ENCODE results near the gene HYAL3. TPM values are rescaled to one million over a fixed set of nuclear protein-coding genes. Genes with fewer than 3 reads are reported as not detected.
"Not testable (repeated sequence)": the region's sequence is repeated elsewhere in the genome, so short reads cannot be mapped to it uniquely, and the experiment has no call there.

HYAL3 gene
- total RNA-seq, 2 donors from 2014 or later = 0.99 to 2.3 TPM

- TF ChIP-seq POLR2A (IDR thresholded peaks at IDR 0.05) (no peak), CTCF (IDR thresholded peaks at IDR 0.05) (no peak)
- DNase-seq = no peak
- H3K9me3 ChIP-seq = no peaks in the 10 kb centered on the region
- no peaks in the 10 kb centered on the region for H3K36me3 ChIP-seq (replicated peaks in 1 of 2; ENCODE audit: insufficient read depth in 1 of 2, low read depth in 2 of 2)
- ATAC-seq = no peak
- no peak overlapping the region for H3K4me3 ChIP-seq
- intact Hi-C loops (cut with DNase I) = no loop called here
- no peaks in the 10 kb centered on the region for H3K27me3 ChIP-seq
- peaks cover 73% of the 10 kb centered on the region for H3K4me1 ChIP-seq
- H3K27ac ChIP-seq = peak overlapping the region; percentile 93 to 97 (median 94)
- 70% methylated on average over 6 of the region's 6 CpGs for WGBS, 2 donors
Measured at GRCh38 chr3:50263478-50264382, 35.5 kb downstream of the HYAL3 start.

- ATAC-seq (no peak), DNase-seq (no peak)
- H3K27ac ChIP-seq = peak overlapping the region in 2 of 4 donors; percentile 94 to 97
- intact Hi-C loops (cut with DNase I) = no loop called here
- H3K36me3 ChIP-seq (replicated peaks in 1 of 2; ENCODE audit: insufficient read depth in 1 of 2, low read depth in 2 of 2) = peaks cover 0 to 2% of the 10 kb centered on the region in 2 donors
- TF ChIP-seq POLR2A (IDR thresholded peaks at IDR 0.05) = no peak
- no peak for TF ChIP-seq CTCF (IDR thresholded peaks at IDR 0.05)
- WGBS, 2 donors = 65 to 87% methylated on average over 3 to 7 of the region's 7 CpGs
- H3K4me3 ChIP-seq = no peak overlapping the region
- no peaks in the 10 kb centered on the region for H3K9me3 ChIP-seq
- no peaks in the 10 kb centered on the region for H3K27me3 ChIP-seq
- H3K4me1 ChIP-seq = peaks cover 64% of the 10 kb centered on the region
Measured at GRCh38 chr3:50262778-50263177, 36.4 kb downstream of the HYAL3 start.

GRCh38 chr3:50262200-50262599 is 37.0 kb downstream of the HYAL3 start:
- H3K27me3 ChIP-seq; intact Hi-C loops (cut with DNase I); H3K36me3 ChIP-seq (replicated peaks in 1 of 2; ENCODE audit: insufficient read depth in 1 of 2, low read depth in 2 of 2); DNase-seq; H3K4me3 ChIP-seq; ATAC-seq; H3K9me3 ChIP-seq: not testable (repeated sequence)
- Histone ChIP-seq H3K27ac (peak overlapping the region in 3 of 4 donors; percentile 93 to 94 (median 93)), H3K4me1 (peaks cover 58% of the 10 kb centered on the region)
- WGBS, 2 donors = 97 to 98% methylated on average over 4 of the region's 4 CpGs

DNA sequence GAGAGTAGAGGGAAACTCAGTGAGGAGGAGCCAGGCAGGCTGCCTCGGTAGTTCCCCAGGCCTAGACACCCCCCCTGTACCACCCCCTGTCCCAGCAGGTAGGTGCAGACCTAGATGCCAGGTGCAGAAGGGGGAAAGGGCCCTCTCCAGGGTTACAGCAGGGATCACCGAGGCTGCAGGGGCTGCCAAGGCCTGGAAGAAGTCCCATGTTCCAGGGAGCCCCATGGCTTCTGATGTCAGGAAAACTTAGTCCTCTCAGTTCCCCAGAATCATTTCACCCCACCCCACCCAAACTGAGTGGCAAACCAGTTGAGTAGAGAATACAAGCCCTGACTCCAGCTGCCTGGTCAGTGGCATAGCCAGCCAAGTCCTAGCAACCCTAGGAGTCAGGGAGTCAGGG is 37.7 kb downstream of the HYAL3 start:
- DNase-seq (no peak), ATAC-seq (no peak)
- Histone ChIP-seq H3K36me3 (replicated peaks in 1 of 2; ENCODE audit: insufficient read depth in 1 of 2, low read depth in 2 of 2) (peaks cover 4 to 10% of the 10 kb centered on the region in 2 donors), H3K4me3 (no peak overlapping the region), H3K27ac (peak overlapping the region in 3 of 4 donors; percentile 93 to 94 (median 93)), H3K27me3 (no peaks in the 10 kb centered on the region), H3K9me3 (no peaks in the 10 kb centered on the region), H3K4me1 (peaks cover 51% of the 10 kb centered on the region)
- intact Hi-C loops (cut with DNase I) = no loop called here
- 51 to 68% methylated on average over 2 of the region's 2 CpGs for WGBS, 2 donors
- no peak for TF ChIP-seq POLR2A (IDR thresholded peaks at IDR 0.05)
- TF ChIP-seq CTCF (IDR thresholded peaks at IDR 0.05) = no peak

- Histone ChIP-seq H3K9me3 (no peaks in the 10 kb centered on the region), H3K4me1 (peaks cover 46% of the 10 kb centered on the region), H3K36me3 (replicated peaks in 1 of 2; ENCODE audit: insufficient read depth in 1 of 2, low read depth in 2 of 2) (peaks cover 4 to 14% of the 10 kb centered on the region in 2 donors), H3K27ac (peak overlapping the region; percentile 91 to 94 (median 93)), H3K27me3 (no peaks in the 10 kb centered on the region), H3K4me3 (no peak overlapping the region)
- DNase-seq (no peak), ATAC-seq (no peak)
- intact Hi-C loops (cut with DNase I) = no loop called here
- TF ChIP-seq CTCF (IDR thresholded peaks at IDR 0.05) = no peak
- WGBS, 2 donors = 71 to 77% methylated on average over 3 to 5 of the region's 5 CpGs
Measured at GRCh38 chr3:50260942-50261441, 38.2 kb downstream of the HYAL3 start.
